GM12892 (cell line): Measurements from ENCODE around the gene RPUSD1.

Experiments used
- POLR2A ChIP-seq: IDR thresholded peaks from 2 replicates; pipeline ENCODE4 v1.6.1; 2011; ENCODE audit warnings: low read depth, low read length, control low read depth
- POLR2AphosphoS5 ChIP-seq: IDR thresholded peaks from 2 replicates; pipeline ENCODE4 v1.6.1; 2011; ENCODE audit warnings: low read depth, low read length, control low read depth
- TAF1 ChIP-seq: IDR thresholded peaks from 2 replicates; pipeline ENCODE4 v1.6.1; 2011; ENCODE audit warnings: low read depth, mild to moderate bottlenecking, control low read depth, low read length, borderline replicate concordance

DNA sequence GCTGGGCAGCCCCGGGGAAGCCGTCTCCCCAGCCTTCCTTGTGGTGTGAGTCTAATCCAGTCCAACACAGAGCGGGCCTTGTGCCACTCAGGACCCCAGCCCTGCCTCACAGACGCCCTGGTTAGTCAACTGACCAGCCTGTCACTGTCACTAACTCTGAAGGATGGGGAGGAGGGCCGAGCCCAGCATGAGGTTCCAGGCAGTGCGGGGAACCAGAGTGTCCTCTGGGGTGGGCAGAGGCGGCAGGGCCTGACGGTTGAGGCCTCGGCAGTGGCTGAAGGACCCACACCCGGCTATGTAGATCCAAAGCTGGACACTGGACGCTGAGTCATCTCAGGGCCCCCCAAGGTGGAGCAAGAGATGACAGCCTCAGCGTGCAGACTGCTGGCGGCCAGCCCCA lies 8.6 kb downstream of the RPUSD1 start:
- TF ChIP-seq POLR2AphosphoS5 = no peak
- no peak for TF ChIP-seq POLR2A
- no peak for TF ChIP-seq TAF1
